HepG2 (cell line): ENCODE results near the gene NUDT16. TPM values are rescaled to one million over a fixed set of nuclear protein-coding genes. Genes with fewer than 3 reads are reported as not detected.
A peak's percentile ranks its signal among the peaks of the same experiment; 100 is the strongest.

ENCODE experiments used
- ATAC-seq: fragments of 200-7000 bp; cut with Tn5 transposase; 3 replicates; pipeline ENCODE4 v1.9.1; 2020; ENCODE audit warnings: mild to moderate bottlenecking, moderate library complexity
- BruUV-seq: library from RNA; stranded (reverse); fragments of 400-500 nt; replicated peaks from 2 replicates; lab custom pipeline; 2021; lab: Mats Ljungman, UMichigan
- CTCF ChIA-PET: fragments of 300-600 bp; formaldehyde crosslinking; extraction: SDS; loops from one replicate; lab custom pipeline; 2021; ENCODE audit warnings: low total read pairs, inconsistent platforms, low intra/inter-chr PET ratio; lab: Yijun Ruan, JAX
- POLR2A ChIA-PET: fragments of 350-600 bp; sonication (Branson Sonifier 250); formaldehyde crosslinking; loops from one replicate; lab custom pipeline; 2020; ENCODE audit warnings: antibody characterized with exemption, inconsistent platforms; lab: Yijun Ruan, JAX
- DNase-seq: peaks from one replicate; pipeline ENCODE4 v3.0.0-alpha.2; 2015; ENCODE audit warnings: low spot score
- FAIRE-seq: peaks from 3 replicates; lab custom pipeline; 2011; peaks lifted over from hg19 to GRCh38; lab: Jason Lieb, UNC
- H2AFZ ChIP-seq: one replicate; pipeline ENCODE4 v1.6.1; 2011; ENCODE audit warnings: low read length, inconsistent platforms
- H3K27ac ChIP-seq: fragments of 300-600 bp; 3 replicates; pipeline ENCODE4 v1.8.0; 2011; ENCODE audit warnings: mixed run types, mild to moderate bottlenecking, mixed read lengths, low read length, inconsistent platforms; ENCODE audit not compliant: insufficient read depth; ENCODE audit errors: extremely low read length
- H3K27me3 ChIP-seq, 2 experiments: fragments of 200-600 bp in 1 of 2; 2 replicates in 1 of 2; 3 replicates in 1 of 2; pipeline versions ENCODE4 v1.6.0 to v1.8.0; 2011; ENCODE audit warnings: low read length in 2 of 2, mild to moderate bottlenecking in 2 of 2, moderate library complexity in 2 of 2, inconsistent platforms in 1 of 2; ENCODE audit not compliant: insufficient read depth in 2 of 2, control insufficient read depth in 1 of 2
- H3K36me3 ChIP-seq, 2 experiments: fragments of 200-600 bp in 1 of 2; replicated peaks in 1 of 2; 2 replicates in 1 of 2; 3 replicates in 1 of 2; pipeline versions ENCODE4 v1.5.1 to v1.8.0; 2011; ENCODE audit warnings: low read length in 2 of 2, inconsistent platforms in 1 of 2; ENCODE audit not compliant: insufficient read depth in 2 of 2, control insufficient read depth in 1 of 2
- H3K4me1 ChIP-seq: 2 replicates; pipeline ENCODE4 v1.5.1; 2012; ENCODE audit warnings: low read length, inconsistent platforms; ENCODE audit not compliant: insufficient read depth
- H3K4me2 ChIP-seq: 2 replicates; pipeline ENCODE4 v1.6.0; 2011; ENCODE audit warnings: low read depth, low read length, inconsistent platforms
- H3K4me3 ChIP-seq, 3 experiments: fragments of 200-600 bp in 1 of 3; sonication (generic), shearing (Covaris generic) in 1 of 3; replicated peaks in 1 of 3; 2 replicates each; pipeline ENCODE4 v1.5.1; 2011 to 2016; ENCODE audit warnings: low read length in 3 of 3, inconsistent platforms in 2 of 3, low read depth in 2 of 3, mild to moderate bottlenecking in 2 of 3, control low read depth in 1 of 3, mixed read lengths in 1 of 3; ENCODE audit not compliant: insufficient read depth in 1 of 3
- H3K79me2 ChIP-seq: one replicate; pipeline ENCODE4 v1.6.1; 2011; ENCODE audit warnings: low read length, inconsistent platforms; ENCODE audit not compliant: insufficient read depth
- H3K9ac ChIP-seq: 2 replicates; pipeline ENCODE4 v1.6.0; 2011; ENCODE audit warnings: mild to moderate bottlenecking, low read depth, low read length, inconsistent platforms; ENCODE audit not compliant: insufficient read depth
- H3K9me3 ChIP-seq: 2 replicates; pipeline ENCODE4 v1.5.1; 2012; ENCODE audit warnings: mild to moderate bottlenecking, low read length
- H4K20me1 ChIP-seq: 2 replicates; pipeline ENCODE4 v1.6.0; 2011; ENCODE audit warnings: inconsistent platforms, mild to moderate bottlenecking, low read length, moderate library complexity; ENCODE audit not compliant: insufficient read depth
- AKNA ChIP-seq: sonication (generic); formaldehyde crosslinking; IDR thresholded peaks from 2 replicates; pipeline ENCODE4 v1.4.0; 2020; ENCODE audit warnings: missing genetic modification reagents, borderline replicate concordance
- TOPORS ChIP-seq: sonication (generic); formaldehyde crosslinking; IDR thresholded peaks from 2 replicates; pipeline ENCODE4 v1.8.0; 2023; ENCODE audit warnings: mild to moderate bottlenecking, missing genetic modification reagents
- UBTF ChIP-seq: sonication (generic); formaldehyde crosslinking; IDR thresholded peaks from 2 replicates; pipeline ENCODE4 v1.4.0; 2020; ENCODE audit warnings: mild to moderate bottlenecking, missing genetic modification reagents
- WGBS: methylation state at CpG from one replicate; pipeline ENCODE4 v1.1.6; 2017; ENCODE audit warnings: low lambda C conversion rate; 5-methylcytosine and 5-hydroxymethylcytosine counted together
- in situ Hi-C: cut with HindIII; loops from 2 replicates; pipeline ENCODE4 v1.10.0; 2017; ENCODE audit warnings: low pct_unique_long_range_greater_than_20kb; ENCODE audit not compliant: extremely low pct_ligation_motif_present
- intact Hi-C: fragments of 100-400 bp; cut with micrococcal nuclease; formaldehyde crosslinking; loops from one replicate; pipeline ENCODE4 v1.10.0; 2022; ENCODE audit not compliant: unreplicated experiment
- polyA plus RNA-seq, 8 experiments: library from polyadenylated mRNA; depleted of rRNA in 3 of 8; stranded (reverse) in 7 of 8; unstranded in 1 of 8; fragments of >200 nt; fragmentation: Illumina TruSeq in 4 of 8; extraction: Trizol in 4 of 8; gene quantifications; 2 replicates each; pipeline versions ENCODE4 v1.2.1 to v1.2.3, GENCODE V29; 2011 to 2016; ENCODE audit warnings: low read depth in 4 of 8, missing spikeins in 1 of 8, mixed read lengths in 1 of 8; ENCODE audit not compliant: insufficient read depth in 1 of 8
- total RNA-seq, 5 experiments: library from RNA; depleted of rRNA; stranded (reverse); fragments of >200 nt; fragmentation: Illumina TruSeq; extraction: Trizol; gene quantifications; 2 replicates each; pipeline ENCODE4 v1.2.3, GENCODE V29; 2016; ENCODE audit warnings: low read depth in 1 of 5
- TF ChIP-seq, protein P1 (sequence below): sonication (generic); formaldehyde crosslinking; IDR thresholded peaks from 2 replicates; pipeline ENCODE4 v1.4.0; 2020; ENCODE audit warnings: mild to moderate bottlenecking, low read depth, missing genetic modification reagents

The NUDT16 gene
- total and polyA plus RNA-seq, 2 of the 13 experiments (the other 11 are each of a cell fraction or from before 2014, with no cell fraction given): 5.4 to 14.8 TPM

DNA sequence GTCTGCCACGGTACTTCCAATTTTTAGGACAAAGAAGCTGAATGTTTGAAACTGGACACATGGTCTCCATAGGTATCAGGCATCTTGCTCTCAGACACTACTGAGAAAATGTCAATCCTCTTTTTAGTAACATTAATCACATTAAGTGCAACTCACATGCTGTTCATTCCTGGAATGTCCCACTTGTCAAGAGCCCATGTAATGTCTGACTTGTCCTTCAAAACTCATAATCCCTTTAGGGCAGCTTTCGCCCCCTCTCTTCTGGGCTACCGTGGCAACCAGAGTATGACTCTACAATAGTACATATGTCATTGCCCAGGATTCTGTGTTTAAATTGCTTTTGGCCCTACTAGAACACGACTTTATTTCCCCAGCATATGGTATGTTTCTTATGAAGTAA, 12.3 kb downstream of the NUDT16 start:
- 31% methylated on average over 4 of the region's 4 CpGs for WGBS
- no peaks in the 10 kb centered on the region for H4K20me1 ChIP-seq
- H3K79me2 ChIP-seq: no peaks in the 10 kb centered on the region
- H3K9ac ChIP-seq: no peak overlapping the region
- no peaks in the 10 kb centered on the region for H3K36me3 ChIP-seq
- CTCF ChIA-PET: no interaction called here
- no peak overlapping the region for H2AFZ ChIP-seq
- no peaks in the 10 kb centered on the region for H3K9me3 ChIP-seq
- TF ChIP-seq, protein P1, sequence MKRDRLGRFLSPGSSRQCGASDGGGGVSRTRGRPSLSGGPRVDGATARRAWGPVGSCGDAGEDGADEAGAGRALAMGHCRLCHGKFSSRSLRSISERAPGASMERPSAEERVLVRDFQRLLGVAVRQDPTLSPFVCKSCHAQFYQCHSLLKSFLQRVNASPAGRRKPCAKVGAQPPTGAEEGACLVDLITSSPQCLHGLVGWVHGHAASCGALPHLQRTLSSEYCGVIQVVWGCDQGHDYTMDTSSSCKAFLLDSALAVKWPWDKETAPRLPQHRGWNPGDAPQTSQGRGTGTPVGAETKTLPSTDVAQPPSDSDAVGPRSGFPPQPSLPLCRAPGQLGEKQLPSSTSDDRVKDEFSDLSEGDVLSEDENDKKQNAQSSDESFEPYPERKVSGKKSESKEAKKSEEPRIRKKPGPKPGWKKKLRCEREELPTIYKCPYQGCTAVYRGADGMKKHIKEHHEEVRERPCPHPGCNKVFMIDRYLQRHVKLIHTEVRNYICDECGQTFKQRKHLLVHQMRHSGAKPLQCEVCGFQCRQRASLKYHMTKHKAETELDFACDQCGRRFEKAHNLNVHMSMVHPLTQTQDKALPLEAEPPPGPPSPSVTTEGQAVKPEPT (CRISPR knock-in tag): no peak
- TF ChIP-seq AKNA: no peak
- no peak for TF ChIP-seq TOPORS
- no peak for TF ChIP-seq UBTF (CRISPR knock-in tag)
- no peak overlapping the region for H3K27ac ChIP-seq
- DNase-seq: no peak
- POLR2A ChIA-PET: interaction anchor here (1.4 kb wide), 1 partner anchor 12 kb away, joined by 7 read pairs; the partner anchor contains the start of gene NUDT16
- no peaks in the 10 kb centered on the region; a peak in 1 of 5 replicates for H3K27me3 ChIP-seq
- no peak overlapping the region for H3K4me3 ChIP-seq
- no peak for FAIRE-seq
- intact Hi-C loops (no loop called here), in situ Hi-C loops (no loop called here)
- no peak overlapping the region for H3K4me2 ChIP-seq
- ATAC-seq: peak; percentile 34; the same call in 2 of the 3 replicates
- BruUV-seq: no TSS peak
- peaks cover 13% of the 10 kb centered on the region for H3K4me1 ChIP-seq
